PC-9 (cell line): ENCODE measurements around the gene LARP4B.

Source experiments
- CTCF ChIP-seq: fragments of 200-600 bp; sonication (generic); conservative IDR thresholded peaks from 2 replicates; pipeline ENCODE4 v1.6.1; 2017; ENCODE audit warnings: mixed run types, antibody characterized with exemption, mild to moderate bottlenecking, moderate library complexity
- EZH2 ChIP-seq: fragments of 200-600 bp; sonication (generic); IDR thresholded peaks from 2 replicates; pipeline ENCODE4 v1.8.0; 2017; ENCODE audit warnings: antibody characterized with exemption, low read depth

GRCh38 chr10:761376-761775 lies 170.1 kb downstream of the LARP4B start:
- TF ChIP-seq EZH2 (no peak), CTCF (no peak)
